Testis (tissue), 3 donors: ENCODE measurements around the gene NFATC1. TPM values are rescaled to one million over a fixed set of nuclear protein-coding genes. Genes with fewer than 3 reads are reported as not detected.

Source experiments
- DNase-seq: peaks from one replicate; pipeline ENCODE4 v3.0.0-alpha.2; 2019
- H3K27ac ChIP-seq, 2 donors: fragments of 200-600 bp; sonication (generic); one replicate each; pipeline ENCODE4 v1.5.1; 2019
- H3K27me3 ChIP-seq: fragments of 200-600 bp; sonication (generic); one replicate; pipeline ENCODE4 v1.5.1; 2019
- H3K36me3 ChIP-seq: fragments of 200-600 bp; sonication (generic); one replicate; pipeline ENCODE4 v1.5.1; 2017; ENCODE audit warnings: low read depth; ENCODE audit errors: missing control alignments
- H3K4me1 ChIP-seq: fragments of 200-600 bp; sonication (generic); one replicate; pipeline ENCODE4 v1.5.1; 2019
- H3K4me3 ChIP-seq, 2 donors: fragments of 200-600 bp; sonication (generic); one replicate each; pipeline ENCODE4 v1.5.1; 2017 to 2019
- H3K9me3 ChIP-seq: fragments of 200-600 bp; sonication (generic); one replicate; pipeline ENCODE4 v1.5.1; 2017
- POLR2A ChIP-seq: fragments of 450-650 bp; IDR thresholded peaks from one replicate; pipeline ENCODE4 v1.6.1; 2017; ENCODE audit warnings: antibody characterized with exemption, mild to moderate bottlenecking, moderate library complexity
- WGBS, 2 donors: methylation state at CpG; one replicate each; pipeline ENCODE4 v1.1.5; 2018; 5-methylcytosine and 5-hydroxymethylcytosine counted together
- intact Hi-C: fragments of 100-400 bp; cut with DNase I; formaldehyde crosslinking; loops from one replicate; pipeline ENCODE4 v1.15.1; 2023; ENCODE audit warnings: low total_unique reads
- polyA plus RNA-seq: library from polyadenylated mRNA; stranded (reverse); fragments of 350-450 nt; fragmentation: Illumina TruSeq; extraction: RNeasy Lipid Tissue Mini Kit (QIAGEN cat#74804); gene quantifications from one replicate; pipeline ENCODE4 v1.2.3, GENCODE V29; 2014; ENCODE audit warnings: low read depth, low replicate concordance; ENCODE audit not compliant: insufficient read depth
- total RNA-seq, 2 donors: library from RNA; depleted of rRNA; stranded (reverse); fragments of >200 nt; gene quantifications; one replicate each; pipeline ENCODE4 v1.2.3, GENCODE V29; 2016
- TF ChIP-seq, protein P1 (sequence below), 3 experiments: fragments of 450-650 bp in 2 of 3; fragments of 200-600 bp in 1 of 3; sonication (generic) in 1 of 3; IDR thresholded peaks; one replicate each; pipeline ENCODE4 v1.5.1; 2016 to 2019; ENCODE audit warnings: antibody characterized with exemption in 3 of 3, mild to moderate bottlenecking in 2 of 3, moderate library complexity in 1 of 3

The NFATC1 gene
- total and polyA plus RNA-seq, 3 donors from 2014 or later = 22.2 to 28.1 (median 27.5) TPM

DNA sequence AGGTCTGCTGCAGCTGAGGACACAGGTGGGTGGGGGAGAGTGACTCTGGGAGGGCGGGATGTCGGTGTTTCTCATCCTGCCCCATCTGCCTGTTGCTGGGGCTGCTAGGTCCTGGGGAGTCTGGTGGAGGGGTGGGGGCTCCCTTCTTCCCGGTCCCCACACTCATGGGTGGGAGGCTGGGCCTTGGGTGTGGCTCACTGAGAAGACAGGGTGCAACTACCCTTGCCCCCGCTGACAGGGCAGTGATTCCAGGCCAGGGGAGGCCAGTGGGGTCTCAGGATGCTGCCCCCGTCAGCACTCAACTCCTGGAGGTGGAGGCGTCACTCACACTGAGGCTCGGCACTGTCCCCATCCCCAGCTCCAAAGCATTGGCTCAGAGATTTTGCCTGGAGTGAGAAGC is 7.7 kb upstream of the NFATC1 start:
- TF ChIP-seq, protein P1, sequence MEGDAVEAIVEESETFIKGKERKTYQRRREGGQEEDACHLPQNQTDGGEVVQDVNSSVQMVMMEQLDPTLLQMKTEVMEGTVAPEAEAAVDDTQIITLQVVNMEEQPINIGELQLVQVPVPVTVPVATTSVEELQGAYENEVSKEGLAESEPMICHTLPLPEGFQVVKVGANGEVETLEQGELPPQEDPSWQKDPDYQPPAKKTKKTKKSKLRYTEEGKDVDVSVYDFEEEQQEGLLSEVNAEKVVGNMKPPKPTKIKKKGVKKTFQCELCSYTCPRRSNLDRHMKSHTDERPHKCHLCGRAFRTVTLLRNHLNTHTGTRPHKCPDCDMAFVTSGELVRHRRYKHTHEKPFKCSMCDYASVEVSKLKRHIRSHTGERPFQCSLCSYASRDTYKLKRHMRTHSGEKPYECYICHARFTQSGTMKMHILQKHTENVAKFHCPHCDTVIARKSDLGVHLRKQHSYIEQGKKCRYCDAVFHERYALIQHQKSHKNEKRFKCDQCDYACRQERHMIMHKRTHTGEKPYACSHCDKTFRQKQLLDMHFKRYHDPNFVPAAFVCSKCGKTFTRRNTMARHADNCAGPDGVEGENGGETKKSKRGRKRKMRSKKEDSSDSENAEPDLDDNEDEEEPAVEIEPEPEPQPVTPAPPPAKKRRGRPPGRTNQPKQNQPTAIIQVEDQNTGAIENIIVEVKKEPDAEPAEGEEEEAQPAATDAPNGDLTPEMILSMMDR (IDR thresholded peaks at IDR 0.05) = no peak
- TF ChIP-seq POLR2A = no peak
- no peaks in the 10 kb centered on the region for H3K9me3 ChIP-seq
- H3K4me1 ChIP-seq = peaks cover 4% of the 10 kb centered on the region
- H3K4me3 ChIP-seq = no peak overlapping the region
- H3K27ac ChIP-seq = no peak overlapping the region
- DNase-seq = no peak
- whole genome bisulfite sequencing, 2 donors = 63 to 71% methylated on average over 3 to 7 of the region's 7 CpGs
- no peaks in the 10 kb centered on the region for H3K27me3 ChIP-seq
- no peaks in the 10 kb centered on the region for H3K36me3 ChIP-seq
- intact Hi-C loops = no loop called here

GRCh38 chr18:79389689-79390088 is 6.0 kb upstream of the NFATC1 start:
- H3K27ac ChIP-seq = no peak overlapping the region
- H3K4me3 ChIP-seq = no peak overlapping the region
- no peaks in the 10 kb centered on the region for H3K27me3 ChIP-seq
- TF ChIP-seq, protein P1 (IDR thresholded peaks at IDR 0.05) = no peak
- no peak for TF ChIP-seq POLR2A
- DNase-seq = no peak
- intact Hi-C loops = no loop called here
- no peaks in the 10 kb centered on the region for H3K9me3 ChIP-seq
- H3K4me1 ChIP-seq = peaks cover 5% of the 10 kb centered on the region
- 44 to 48% methylated on average over 4 of the region's 4 CpGs for WGBS, 2 donors
- H3K36me3 ChIP-seq = no peaks in the 10 kb centered on the region

- DNase-seq = no peak
- Histone ChIP-seq H3K27ac (no peak overlapping the region), H3K4me3 (no peak overlapping the region), H3K4me1 (peaks cover 11% of the 10 kb centered on the region), H3K36me3 (no peaks in the 10 kb centered on the region), H3K9me3 (no peaks in the 10 kb centered on the region), H3K27me3 (no peaks in the 10 kb centered on the region)
- WGBS, 2 donors = 66 to 71% methylated on average over 6 to 8 of the region's 8 CpGs
- TF ChIP-seq POLR2A = no peak
- TF ChIP-seq, protein P1 (IDR thresholded peaks at IDR 0.05) = no peak
- intact Hi-C loops = no loop called here
Observed at GRCh38 chr18:79392226-79392625, 3.5 kb upstream of the NFATC1 start.

DNA sequence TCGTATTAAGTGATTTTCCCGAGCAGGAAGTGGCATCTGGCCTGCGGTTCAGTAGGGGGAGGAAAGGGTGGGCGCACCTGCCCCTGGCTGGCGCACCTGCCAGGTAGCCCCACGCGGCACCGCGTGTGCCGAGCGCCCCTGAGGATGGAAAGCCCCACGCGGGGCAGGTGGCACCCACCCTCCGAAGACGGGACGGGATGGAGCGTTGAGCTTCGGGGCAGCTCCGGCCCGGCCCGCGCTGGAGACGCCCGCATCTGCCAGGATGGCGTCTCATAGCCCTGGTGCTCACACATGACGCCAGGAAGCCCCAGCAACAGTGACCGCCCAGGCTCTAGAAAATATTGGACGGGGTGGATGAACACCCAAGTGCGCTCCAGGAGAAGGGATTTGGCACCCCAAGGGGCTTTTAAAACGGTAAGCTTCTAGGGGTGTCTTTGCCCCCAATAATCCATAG is 2.5 kb upstream of the NFATC1 start:
- no peak for DNase-seq

More for the DNA sequence above, 2.5 kb upstream of the NFATC1 start:
- TF ChIP-seq, protein P1 (IDR thresholded peaks at IDR 0.05) = no peak
- no peak for TF ChIP-seq POLR2A
- 5 to 8% methylated on average over 27 to 30 of the region's 30 CpGs for WGBS, 2 donors
- peak overlapping the region; percentile 72 to 83 for H3K27ac ChIP-seq
- no peaks in the 10 kb centered on the region for H3K9me3 ChIP-seq
- H3K36me3 ChIP-seq = no peaks in the 10 kb centered on the region
- H3K4me3 ChIP-seq = peak overlapping the region; percentile 54 to 64
- H3K27me3 ChIP-seq = no peaks in the 10 kb centered on the region
- peaks cover 11% of the 10 kb centered on the region for H3K4me1 ChIP-seq
- intact Hi-C loops = no loop called here
